GM21367 (cell line): ENCODE data around the gene CLCF1.

ENCODE experiments used
- ATAC-seq: cut with Tn5 transposase; IDR thresholded peaks from one replicate; pipeline ENCODE4 v1.9.1; 2021; ENCODE audit not compliant: unreplicated experiment

CLCF1 gene

GRCh38 chr11:67364169-67364568 lies 9.2 kb downstream of the CLCF1 start:
- no peak for ATAC-seq

- no peak for ATAC-seq
Observed at GRCh38 chr11:67357831-67358670, 15.3 kb downstream of the CLCF1 start.

DNA sequence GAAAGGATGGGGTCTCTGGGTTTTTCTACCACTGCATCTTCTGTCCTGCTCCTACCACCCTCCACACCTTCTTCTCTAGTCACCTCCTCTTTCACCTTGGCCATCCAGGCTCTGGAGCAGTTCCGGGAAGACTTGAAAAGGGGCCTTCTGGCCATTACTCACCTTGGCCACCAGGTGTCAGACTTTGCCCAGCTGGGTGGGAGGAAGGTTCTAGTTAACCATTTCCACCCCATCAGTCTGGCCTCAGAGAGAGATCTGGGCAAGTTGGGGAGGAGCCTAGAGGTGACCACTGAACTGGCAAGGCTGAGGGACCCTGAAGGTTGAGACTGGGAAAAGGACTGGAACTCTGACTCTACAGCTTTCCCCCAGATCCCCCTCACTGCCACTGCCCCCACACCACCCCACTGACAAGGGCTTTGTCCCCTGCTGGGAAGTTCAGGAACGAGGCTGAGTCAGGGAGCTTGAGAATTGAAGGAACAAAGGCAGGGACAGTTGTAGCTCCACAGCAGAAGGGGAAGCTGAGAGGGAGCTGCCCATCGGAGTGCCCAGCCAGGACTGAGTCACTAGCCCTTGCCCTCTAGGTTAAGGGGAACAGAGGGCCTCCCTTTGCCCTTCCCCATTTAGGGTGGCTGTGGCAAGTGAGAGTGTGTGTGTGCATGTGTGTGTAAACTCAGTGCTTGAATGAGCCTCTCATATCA lies 16.4 kb downstream of the CLCF1 start:
- no peak for ATAC-seq

DNA sequence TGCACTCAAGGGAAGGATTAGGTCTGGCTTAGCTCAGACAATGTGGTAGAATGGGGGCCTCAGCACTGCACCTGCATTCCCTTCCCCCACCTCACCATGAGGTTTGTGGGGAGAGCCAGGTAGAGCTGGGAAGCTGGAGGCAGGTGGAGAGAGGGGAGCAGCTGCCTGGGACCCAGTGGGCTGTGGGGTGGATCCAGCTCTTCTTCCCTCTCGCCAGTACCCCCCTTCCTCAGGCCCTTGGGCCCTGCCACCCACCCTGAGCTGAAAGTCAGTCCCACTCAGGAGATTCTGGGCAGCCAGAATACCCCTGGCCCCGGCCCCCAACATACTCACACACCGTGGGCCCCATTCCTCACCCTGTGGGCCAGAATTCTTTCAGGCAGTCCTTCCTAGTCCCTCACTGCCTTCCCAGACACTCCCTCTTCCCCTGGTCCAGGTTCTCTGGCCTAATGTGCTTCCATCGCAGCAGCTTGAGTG lies 17.0 kb downstream of the CLCF1 start:
- ATAC-seq: no peak

DNA sequence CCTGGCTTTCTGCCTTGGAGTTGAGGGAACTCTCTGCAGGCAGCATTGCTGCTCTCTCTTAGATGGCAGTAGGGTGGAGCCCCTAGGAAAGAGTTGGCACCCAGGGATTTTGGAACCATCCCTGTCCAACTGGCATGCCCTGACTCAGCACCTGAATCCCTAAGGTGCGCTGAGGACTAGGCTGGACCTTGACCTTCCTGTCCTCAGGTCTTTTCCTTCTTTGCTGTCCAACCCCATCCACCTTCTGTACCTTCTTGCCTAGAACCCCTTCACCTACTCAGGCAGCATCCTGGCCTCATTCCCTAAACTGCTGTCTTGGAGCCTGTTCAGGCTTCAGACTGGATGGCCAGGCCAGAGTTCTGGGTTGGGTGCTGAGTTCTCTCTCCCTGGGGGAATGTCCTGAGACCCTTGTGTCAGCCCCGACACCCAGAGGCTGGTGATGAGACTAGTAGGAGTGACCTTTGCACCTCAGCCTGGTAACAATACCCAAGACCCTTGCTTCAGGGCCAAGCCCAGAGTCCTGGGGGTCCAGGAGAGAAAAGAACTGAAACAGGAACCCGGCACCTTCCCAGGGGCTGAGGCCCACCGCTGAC lies 17.5 kb downstream of the CLCF1 start:
- ATAC-seq: no peak

- no peak for ATAC-seq
Observed at GRCh38 chr11:67355023-67355793, 18.2 kb downstream of the CLCF1 start.

GRCh38 chr11:67354075-67355022 lies 19.0 kb downstream of the CLCF1 start:
- no peak for ATAC-seq

DNA sequence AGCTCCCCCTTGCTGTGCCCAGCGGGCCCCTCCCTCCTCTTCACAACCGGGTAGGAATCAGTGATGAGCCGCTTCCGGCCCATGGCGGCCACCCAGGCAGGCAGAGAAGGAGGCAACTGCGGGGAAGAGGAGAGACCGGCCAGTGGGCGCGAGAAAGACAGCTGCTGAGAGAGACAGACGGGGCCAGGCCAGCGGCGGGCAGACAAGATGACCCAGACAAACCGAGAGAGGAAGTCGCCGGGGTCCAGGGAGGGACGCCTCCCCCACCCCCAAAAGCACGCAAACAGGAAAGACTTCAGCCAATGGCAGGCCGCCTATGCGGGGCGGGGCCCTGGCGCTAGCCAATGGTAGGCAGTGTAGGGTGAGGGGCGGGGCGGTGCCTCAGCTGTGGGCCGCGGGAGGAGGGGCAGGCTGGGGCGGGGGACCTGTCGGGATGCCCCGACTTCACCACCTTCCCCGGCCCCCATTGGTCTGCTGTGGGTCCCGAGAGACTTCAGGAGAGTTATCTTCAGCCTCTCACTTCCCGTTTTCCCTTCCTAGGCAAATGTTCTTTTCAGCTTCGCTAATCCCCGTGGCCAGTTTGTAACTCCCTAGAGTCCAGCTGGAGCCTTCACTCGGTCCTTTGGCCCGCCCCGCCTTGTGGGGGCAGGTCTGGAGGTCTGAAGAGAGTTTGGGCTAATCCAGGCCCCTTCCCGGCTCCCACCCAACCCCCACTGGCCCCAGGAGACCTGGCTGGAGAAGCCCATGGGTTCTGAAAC lies 19.9 kb downstream of the CLCF1 start, which contains the start of gene POLD4:
POLD4 (minus strand) TSS at position 230 of the 758 bp plus-strand sequence; CDS start at position 83, 147 bp downstream.
- peak; percentile 60 for ATAC-seq

DNA sequence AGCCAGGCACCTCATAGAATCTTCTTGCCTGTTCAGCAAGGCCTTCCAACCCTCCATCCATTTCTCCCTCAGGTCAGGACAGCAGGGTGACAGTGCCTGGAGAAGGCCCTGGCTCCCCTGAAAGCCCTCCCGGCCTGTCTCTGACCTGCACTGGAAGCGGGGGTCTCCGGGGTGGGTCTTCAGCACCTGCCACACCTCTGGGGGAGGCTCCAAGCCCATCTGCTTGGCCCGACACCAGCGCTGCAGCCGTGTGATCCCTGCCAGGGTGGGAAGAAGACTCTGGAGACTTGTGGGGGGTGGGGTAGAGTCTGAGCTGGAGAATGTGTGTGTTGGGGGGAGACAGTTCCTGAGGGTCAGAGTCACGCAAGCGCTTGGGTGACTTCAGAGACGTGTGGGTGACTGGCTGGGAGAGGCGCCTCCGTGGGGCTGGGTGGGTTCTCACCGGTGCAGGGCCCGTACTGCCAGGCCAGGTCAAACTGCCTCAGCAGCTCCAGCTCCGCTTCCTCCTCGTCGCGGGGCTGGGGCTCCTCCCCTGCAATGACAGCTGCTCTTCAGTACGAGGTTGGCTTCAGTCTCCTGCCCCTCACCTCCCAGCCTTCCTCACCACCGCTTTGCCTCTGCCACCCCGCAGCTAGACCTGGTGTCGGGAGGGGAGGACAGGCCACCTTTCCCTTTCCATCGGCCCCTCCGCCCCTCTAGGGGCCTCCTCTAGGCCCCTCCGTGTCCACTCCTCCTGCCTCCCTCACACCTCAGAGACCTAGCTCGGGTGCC lies 20.7 kb downstream of the CLCF1 start:
- no peak for ATAC-seq

- no peak for ATAC-seq
Observed at GRCh38 chr11:67351275-67352005, 22.0 kb downstream of the CLCF1 start.

DNA sequence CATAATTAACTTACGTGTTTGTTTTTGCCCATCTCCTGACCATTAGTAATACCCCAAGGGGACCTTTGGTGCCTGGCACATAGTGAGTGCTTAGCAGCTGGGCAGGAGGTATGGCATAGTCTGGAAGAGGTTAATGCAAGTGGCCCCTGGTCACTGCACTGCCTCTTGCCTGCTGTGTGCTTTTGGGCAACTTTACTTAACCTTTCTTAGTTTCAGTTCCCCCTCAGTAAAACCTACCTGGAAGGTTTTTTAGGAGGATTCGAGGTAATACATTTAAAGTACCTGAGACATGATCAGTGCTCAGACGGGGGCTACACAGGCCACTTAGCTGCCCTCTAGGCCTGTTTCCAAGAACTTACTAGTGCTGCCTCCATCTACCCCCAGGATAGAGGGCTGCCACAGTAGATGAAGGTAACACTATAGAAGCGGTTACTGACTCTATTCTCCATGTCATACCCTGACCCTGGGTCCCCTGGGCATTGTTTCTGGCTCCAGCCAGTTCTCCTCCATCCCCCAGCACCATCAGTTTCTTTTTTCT lies 23.4 kb downstream of the CLCF1 start:
- no peak for ATAC-seq

DNA sequence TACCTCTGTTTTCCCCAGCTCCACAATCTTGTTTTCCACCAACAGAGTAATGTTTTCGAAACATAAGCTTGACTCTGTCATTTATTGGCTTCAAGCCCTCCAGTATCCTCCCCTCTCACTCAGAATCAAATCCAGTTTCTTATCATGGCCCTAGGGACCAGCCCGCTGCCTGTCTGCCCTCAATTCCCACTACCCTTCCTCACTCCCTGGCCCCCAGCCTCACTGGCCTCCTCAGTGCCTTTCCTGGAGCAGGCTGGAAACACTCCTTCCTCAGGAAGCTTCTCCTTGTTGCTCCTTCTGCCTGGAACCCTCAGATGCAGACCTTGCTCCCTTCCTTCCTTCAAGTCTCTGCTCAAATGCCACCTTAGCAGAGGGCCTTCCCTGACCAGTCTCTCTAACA lies 23.9 kb downstream of the CLCF1 start:
- ATAC-seq: no peak

GRCh38 chr11:67349036-67349435 lies 24.4 kb downstream of the CLCF1 start:
- ATAC-seq: no peak

DNA sequence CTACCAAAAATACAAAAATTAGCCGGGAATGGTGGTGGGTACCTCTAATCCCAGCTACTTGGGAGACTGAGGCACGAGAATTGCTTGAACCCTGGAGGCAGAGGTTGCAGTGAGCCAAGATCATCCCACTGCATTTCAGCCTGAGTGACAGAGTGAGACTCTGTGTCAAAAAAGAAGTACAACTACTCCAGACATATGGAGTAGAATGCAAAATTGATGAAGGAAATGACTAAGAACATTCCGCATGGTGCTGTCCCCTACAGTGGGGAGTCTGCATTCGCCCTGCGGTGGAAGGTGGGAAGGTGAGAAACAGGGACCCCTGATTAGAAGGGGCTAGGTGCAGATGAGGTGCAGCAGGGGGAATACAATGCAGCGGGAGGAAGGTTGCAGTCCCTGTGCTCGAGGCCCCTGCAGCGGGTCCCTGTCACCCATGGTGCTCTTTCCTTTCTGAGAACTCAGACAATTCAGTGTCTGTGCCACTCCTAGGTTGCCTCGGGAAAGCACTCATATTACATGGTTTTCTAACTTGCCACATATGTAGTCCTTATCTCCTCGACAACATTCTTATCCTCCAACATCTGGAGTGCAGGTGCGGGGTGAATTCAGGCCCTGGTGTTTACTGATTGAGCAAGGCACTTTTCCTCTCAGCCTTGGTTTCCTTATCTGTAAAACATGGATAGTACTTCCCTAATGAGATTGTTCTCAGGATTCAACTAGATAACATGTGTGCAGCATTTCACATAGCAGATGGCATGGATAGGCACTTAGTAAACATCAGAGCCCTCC lies 25.2 kb downstream of the CLCF1 start:
- no peak for ATAC-seq

- ATAC-seq: no peak
Observed at GRCh38 chr11:67345920-67346819, 27.2 kb downstream of the CLCF1 start.
